Body of pancreas (tissue), 4 donors: ENCODE measurements around the gene ADAMTS2.

Experiments used
- CTCF ChIP-seq, 7 experiments: fragments of 450-650 bp in 4 of 7; fragments of 200-600 bp in 3 of 7; sonication (generic) in 3 of 7; IDR thresholded peaks; one replicate each; pipeline ENCODE4 v1.5.1; 2016 to 2019; ENCODE audit warnings: antibody characterized with exemption in 7 of 7
- POLR2A ChIP-seq, 3 donors: fragments of 450-650 bp; IDR thresholded peaks; one replicate each; pipeline ENCODE4 v1.6.1; 2016; ENCODE audit warnings: antibody characterized with exemption in 3 of 3, mild to moderate bottlenecking in 2 of 3

GRCh38 chr5:179333796-179334761 lies 11.2 kb downstream of the ADAMTS2 start:
- TF ChIP-seq CTCF (IDR thresholded peaks at IDR 0.05), result no peak
- TF ChIP-seq POLR2A (IDR thresholded peaks at IDR 0.05), result no peak
